H9 (cell line): ENCODE results near the gene CDK5R1. TPM values are rescaled to one million over a fixed set of nuclear protein-coding genes. Genes with fewer than 3 reads are reported as not detected.

Experiments
- DNase-seq: peaks from one replicate; pipeline ENCODE4 v3.0.0-alpha.2; 2017
- H2AFZ ChIP-seq: one replicate; pipeline ENCODE4 v1.6.1; 2013; ENCODE audit warnings: mild to moderate bottlenecking, low read length, control low read depth, moderate library complexity
- H2AK5ac ChIP-seq: 2 replicates; pipeline ENCODE4 v1.6.1; 2013; ENCODE audit warnings: low read length, control low read depth, mixed read lengths; ENCODE audit not compliant: insufficient read length
- H2BK120ac ChIP-seq: one replicate; pipeline ENCODE4 v1.6.1; 2013; ENCODE audit warnings: low read depth, mild to moderate bottlenecking, low read length, control low read depth, inconsistent platforms; ENCODE audit not compliant: poor library complexity, severe bottlenecking
- H2BK12ac ChIP-seq: 2 replicates; pipeline ENCODE4 v1.6.1; 2013; ENCODE audit warnings: low read length, control low read depth, mixed read lengths, low read depth; ENCODE audit not compliant: insufficient read length
- H2BK15ac ChIP-seq: 2 replicates; pipeline ENCODE4 v1.6.1; 2013; ENCODE audit warnings: low read depth, low read length, control low read depth
- H2BK20ac ChIP-seq: one replicate; pipeline ENCODE4 v1.6.1; 2013; ENCODE audit warnings: low read depth, mild to moderate bottlenecking, low read length, control low read depth, inconsistent platforms; ENCODE audit not compliant: poor library complexity, severe bottlenecking
- H2BK5ac ChIP-seq: 2 replicates; pipeline ENCODE4 v1.6.1; 2013; ENCODE audit warnings: low read length, control low read depth, mixed read lengths; ENCODE audit not compliant: insufficient read length
- H3K14ac ChIP-seq: 2 replicates; pipeline ENCODE4 v1.6.1; 2013; ENCODE audit warnings: low read length, control low read depth; ENCODE audit not compliant: insufficient read depth
- H3K18ac ChIP-seq: 2 replicates; pipeline ENCODE4 v1.6.1; 2013; ENCODE audit warnings: low read depth, mild to moderate bottlenecking, mixed read lengths, low read length, control low read depth; ENCODE audit not compliant: insufficient read length
- H3K23ac ChIP-seq: 2 replicates; pipeline ENCODE4 v1.6.1; 2013; ENCODE audit warnings: low read length, control low read depth, mixed read lengths, low read depth; ENCODE audit not compliant: insufficient read length
- H3K23me2 ChIP-seq: 2 replicates; pipeline ENCODE4 v1.6.1; 2013; ENCODE audit warnings: low read depth, mild to moderate bottlenecking, mixed read lengths, low read length, control low read depth; ENCODE audit not compliant: insufficient read length, poor library complexity, severe bottlenecking
- H3K27ac ChIP-seq: 2 replicates; pipeline ENCODE4 v1.5.1; 2013; ENCODE audit warnings: low read length, control low read depth, mixed read lengths, low read depth; ENCODE audit not compliant: insufficient read length
- H3K27me3 ChIP-seq: 2 replicates; pipeline ENCODE4 v1.6.1; 2013; ENCODE audit warnings: low read length, control low read depth, inconsistent platforms; ENCODE audit not compliant: insufficient read depth
- H3K4ac ChIP-seq: 2 replicates; pipeline ENCODE4 v1.6.1; 2013; ENCODE audit warnings: low read depth, mild to moderate bottlenecking, control low read depth, inconsistent platforms, low read length, moderate library complexity
- H3K4me1 ChIP-seq: 2 replicates; pipeline ENCODE4 v1.6.1; 2013; ENCODE audit warnings: low read length, control low read depth, inconsistent platforms; ENCODE audit not compliant: insufficient read depth
- H3K4me2 ChIP-seq: 2 replicates; pipeline ENCODE4 v1.6.1; 2013; ENCODE audit warnings: low read length, control low read depth, mixed read lengths; ENCODE audit not compliant: insufficient read length, insufficient read depth
- H3K56ac ChIP-seq: 2 replicates; pipeline ENCODE4 v1.6.1; 2013; ENCODE audit warnings: low read depth, mild to moderate bottlenecking, mixed read lengths, low read length, control low read depth; ENCODE audit not compliant: insufficient read length
- H3K79me1 ChIP-seq: 2 replicates; pipeline ENCODE4 v1.6.1; 2013; ENCODE audit warnings: low read depth, mild to moderate bottlenecking, moderate library complexity, low read length, control low read depth, inconsistent platforms; ENCODE audit not compliant: insufficient read depth, poor library complexity, severe bottlenecking
- H3K79me2 ChIP-seq: 2 replicates; pipeline ENCODE4 v1.6.1; 2013; ENCODE audit warnings: low read length, control low read depth, inconsistent platforms; ENCODE audit not compliant: insufficient read depth
- H3K9ac ChIP-seq: 2 replicates; pipeline ENCODE4 v1.6.1; 2013; ENCODE audit warnings: low read length, control low read depth, mixed read lengths; ENCODE audit not compliant: insufficient read length; ENCODE audit errors: extremely low read depth
- H3K9me3 ChIP-seq: one replicate; pipeline ENCODE4 v1.6.1; 2013; ENCODE audit warnings: low read depth, low read length, inconsistent platforms; ENCODE audit not compliant: control insufficient read depth
- H3T11ph ChIP-seq: one replicate; pipeline ENCODE4 v1.6.1; 2013; ENCODE audit warnings: mild to moderate bottlenecking, low read length, control low read depth, inconsistent platforms
- H4K20me1 ChIP-seq: one replicate; pipeline ENCODE4 v1.6.1; 2013; ENCODE audit not compliant: control insufficient read depth, insufficient read length, insufficient read depth
- H4K5ac ChIP-seq: 2 replicates; pipeline ENCODE4 v1.6.1; 2013; ENCODE audit warnings: low read depth, mild to moderate bottlenecking, mixed read lengths, low read length, control low read depth; ENCODE audit not compliant: insufficient read length
- H4K8ac ChIP-seq: replicated peaks from 2 replicates; pipeline ENCODE4 v1.6.1; 2013; ENCODE audit warnings: low read length, control low read depth, mixed read lengths, low read depth; ENCODE audit not compliant: insufficient read length
- H4K91ac ChIP-seq: 2 replicates; pipeline ENCODE4 v1.6.1; 2013; ENCODE audit warnings: low read depth, mild to moderate bottlenecking, moderate library complexity, mixed read lengths, low read length, control low read depth; ENCODE audit not compliant: insufficient read length
- H3K27ac Mint-ChIP-seq, 3 experiments: 2 replicates in 2 of 3; 3 replicates in 1 of 3; pipeline ENCODE4 v1.8.0; 2020 to 2021; ENCODE audit warnings: mixed read lengths in 3 of 3, mild to moderate bottlenecking in 1 of 3, moderate library complexity in 1 of 3
- H3K27me3 Mint-ChIP-seq: 2 replicates; pipeline ENCODE4 v1.8.0; 2021; ENCODE audit warnings: low read depth, mild to moderate bottlenecking, moderate library complexity, mixed read lengths
- H3K36me3 Mint-ChIP-seq, 3 experiments: 2 replicates in 2 of 3; 3 replicates in 1 of 3; pipeline ENCODE4 v1.8.0; 2020 to 2021; ENCODE audit warnings: low read depth in 3 of 3, mixed read lengths in 3 of 3; ENCODE audit not compliant: insufficient read depth in 1 of 3
- H3K4me1 Mint-ChIP-seq, 2 experiments: 2 replicates each; pipeline ENCODE4 v1.8.0; 2020; ENCODE audit warnings: mixed read lengths in 2 of 2
- H3K4me3 Mint-ChIP-seq, 2 experiments: 2 replicates in 1 of 2; 3 replicates in 1 of 2; pipeline ENCODE4 v1.8.0; 2020 to 2021; ENCODE audit warnings: mild to moderate bottlenecking in 2 of 2, mixed read lengths in 2 of 2, moderate library complexity in 1 of 2
- H3K9me3 Mint-ChIP-seq, 2 experiments: 2 replicates in 1 of 2; 3 replicates in 1 of 2; pipeline ENCODE4 v1.8.0; 2020; ENCODE audit warnings: mild to moderate bottlenecking in 2 of 2, mixed read lengths in 2 of 2, moderate library complexity in 1 of 2
- CTCF ChIP-seq: fragments of 200-600 bp; sonication (generic); conservative IDR thresholded peaks from 3 replicates; pipeline ENCODE4 v1.8.0; 2021; ENCODE audit warnings: antibody characterized with exemption, mild to moderate bottlenecking
- WGBS: extraction: QIAGEN DNeasy Blood & Tissue Kit; methylation state at CpG from one replicate; pipeline ENCODE4 v1.1.7; 2013; ENCODE audit warnings: missing lambda C conversion rate, low lambda C conversion rate, mixed read lengths; ENCODE audit not compliant: insufficient read length; ENCODE audit errors: extremely low coverage; 5-methylcytosine and 5-hydroxymethylcytosine counted together
- total RNA-seq: library from RNA; stranded (reverse); gene quantifications from 2 replicates; pipeline ENCODE4 v1.2.1, GENCODE V29; 2021

CDK5R1 gene
- total RNA-seq, 1 experiment from 2014 or later, result 11.4 TPM

GRCh38 chr17:32513579-32513978 lies 26.8 kb downstream of the CDK5R1 start:
- no peaks in the 10 kb centered on the region for H3K79me1 ChIP-seq
- H3K4me2 ChIP-seq, result no peak overlapping the region
- no peak overlapping the region for H2BK15ac ChIP-seq
- H2BK12ac ChIP-seq, result no peak overlapping the region
- DNase-seq, result no peak
- H2BK5ac ChIP-seq, result no peak overlapping the region
- no peaks in the 10 kb centered on the region for H3K9me3 ChIP-seq
- no peak overlapping the region for H2AFZ ChIP-seq
- no peak overlapping the region for H2BK120ac ChIP-seq
- Mint-ChIP-seq H3K36me3 (no peaks in the 10 kb centered on the region), H3K4me1 (peaks cover 38 to 46% of the 10 kb centered on the region in 2 experiments), H3K27ac (no peak overlapping the region), H3K4me3 (no peak overlapping the region), H3K9me3 (no peaks in the 10 kb centered on the region), H3K27me3 (peaks cover 5% of the 10 kb centered on the region)
- H3K18ac ChIP-seq, result no peak overlapping the region
- H3K27me3 ChIP-seq, result no peaks in the 10 kb centered on the region
- H3K56ac ChIP-seq, result no peak overlapping the region
- no peak overlapping the region for H3K14ac ChIP-seq
- WGBS, result no CpG with 5 or more reads among the region's 3 CpGs
- H3K23ac ChIP-seq, result no peak overlapping the region
- H3T11ph ChIP-seq, result no peak overlapping the region
- H3K27ac ChIP-seq, result no peak overlapping the region
- H3K23me2 ChIP-seq, result no peaks in the 10 kb centered on the region
- no peak overlapping the region for H2BK20ac ChIP-seq
- H3K79me2 ChIP-seq, result no peaks in the 10 kb centered on the region
- H2AK5ac ChIP-seq, result no peak overlapping the region
- no peak for TF ChIP-seq CTCF
- H4K8ac ChIP-seq, result no peak overlapping the region
- no peaks in the 10 kb centered on the region for H4K20me1 ChIP-seq
- H3K4me1 ChIP-seq, result peaks cover 8% of the 10 kb centered on the region; the same call in 1 of the 2 replicates
- H3K9ac ChIP-seq, result no peak overlapping the region
- H3K4ac ChIP-seq, result no peak overlapping the region
- H4K5ac ChIP-seq, result no peak overlapping the region
- H4K91ac ChIP-seq, result no peak overlapping the region
